ENCODE data around the gene UBE3C. TPM values are rescaled to one million over a fixed set of nuclear protein-coding genes. Genes with fewer than 3 reads are reported as not detected.

Gene UBE3C
- total RNA-seq, 1 donor from 2014 or later, result 29.2 TPM

- no peak for ATAC-seq
- DNase-seq (ENCODE audit: low spot score), result no peak
Observed at GRCh38 chr7:157282141-157282801, 143.5 kb downstream of the UBE3C start.

- no peak for ATAC-seq
- DNase-seq (ENCODE audit: low spot score), result no peak
Observed at GRCh38 chr7:157284229-157285014, 145.7 kb downstream of the UBE3C start.

- DNase-seq (ENCODE audit: low spot score) (no peak), ATAC-seq (no peak)
Observed at GRCh38 chr7:157291404-157292080, 152.8 kb downstream of the UBE3C start.

- no peak for DNase-seq (ENCODE audit: low spot score)
- ATAC-seq, result no peak
Observed at GRCh38 chr7:157292258-157292657, 153.5 kb downstream of the UBE3C start.

GRCh38 chr7:157292770-157293412 lies 154.2 kb downstream of the UBE3C start:
- DNase-seq (ENCODE audit: low spot score), result no peak
- no peak for ATAC-seq

- ATAC-seq, result no peak
- no peak for DNase-seq (ENCODE audit: low spot score)
Observed at GRCh38 chr7:157293413-157293788, 154.7 kb downstream of the UBE3C start.

GRCh38 chr7:157294773-157295172 lies 156.0 kb downstream of the UBE3C start:
- DNase-seq (ENCODE audit: low spot score), result no peak
- ATAC-seq, result no peak

- no peak for ATAC-seq
- no peak for DNase-seq (ENCODE audit: low spot score)
Observed at GRCh38 chr7:157295338-157295737, 156.6 kb downstream of the UBE3C start.

GRCh38 chr7:157297185-157297584 lies 158.5 kb downstream of the UBE3C start:
- DNase-seq (ENCODE audit: low spot score), result no peak
- ATAC-seq, result no peak

GRCh38 chr7:157299317-157299612 lies 160.5 kb downstream of the UBE3C start:
- ATAC-seq (no peak), DNase-seq (ENCODE audit: low spot score) (no peak)

- ATAC-seq, result no peak
Observed at GRCh38 chr7:157299613-157300368, 161.1 kb downstream of the UBE3C start.

GRCh38 chr7:157300369-157300825 lies 161.7 kb downstream of the UBE3C start:
- ATAC-seq (no peak), DNase-seq (ENCODE audit: low spot score) (no peak)

More at GRCh38 chr7:157299613-157300368, 161.1 kb downstream of the UBE3C start:
- no peak for DNase-seq (ENCODE audit: low spot score)

GRCh38 chr7:157301610-157302120 lies 162.9 kb downstream of the UBE3C start:
- DNase-seq (ENCODE audit: low spot score), result no peak
- no peak for ATAC-seq

- ATAC-seq, result no peak
- no peak for DNase-seq (ENCODE audit: low spot score)
Observed at GRCh38 chr7:157306846-157307838, 168.4 kb downstream of the UBE3C start.

GRCh38 chr7:157309988-157310668 lies 171.4 kb downstream of the UBE3C start:
- no peak for DNase-seq (ENCODE audit: low spot score)
- ATAC-seq, result no peak

- DNase-seq (ENCODE audit: low spot score) (no peak), ATAC-seq (no peak)
Observed at GRCh38 chr7:157310676-157311185, 172.0 kb downstream of the UBE3C start.

GRCh38 chr7:157312941-157313340 lies 174.2 kb downstream of the UBE3C start:
- no peak for DNase-seq (ENCODE audit: low spot score)
- ATAC-seq, result no peak

- DNase-seq (ENCODE audit: low spot score), result no peak
- no peak for ATAC-seq
Observed at GRCh38 chr7:157313645-157314044, 174.9 kb downstream of the UBE3C start.
